ENCODE measurements around the gene LAMTOR1.

DNA sequence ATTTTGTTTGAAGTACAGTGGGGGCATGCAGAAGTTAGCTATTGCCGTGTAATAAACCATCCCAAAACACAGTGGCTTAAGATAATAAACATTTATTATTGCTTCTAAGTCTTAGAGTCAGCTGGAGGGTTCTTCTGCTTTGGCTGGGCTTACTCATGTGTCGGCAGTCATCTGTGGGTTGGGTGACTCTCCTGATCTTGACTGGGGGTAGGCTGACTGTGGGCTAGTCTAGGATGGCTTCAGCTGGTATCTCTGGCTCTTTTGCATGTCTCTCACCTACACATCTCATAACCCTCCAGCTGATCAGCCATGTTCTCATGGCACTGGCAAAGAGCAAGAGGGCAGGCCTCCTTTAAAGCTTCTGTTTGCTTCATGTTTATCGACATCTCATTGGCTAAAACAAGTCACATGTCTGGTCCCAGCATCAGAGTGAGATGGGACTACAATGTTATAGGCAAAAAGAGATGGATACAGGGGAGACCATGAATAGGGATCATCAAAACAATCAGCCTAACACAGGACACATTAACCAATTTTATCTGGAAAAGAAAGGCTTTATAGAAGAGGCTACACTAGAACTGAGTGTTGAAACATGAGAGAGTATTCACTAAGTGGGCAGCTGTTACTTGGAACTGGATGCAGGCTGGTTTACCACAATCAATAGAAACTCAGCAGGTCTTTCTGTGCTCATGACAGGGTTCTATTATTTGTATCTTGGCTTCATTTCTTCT, 17.3 kb downstream of the LAMTOR1 start:
- TF ChIP-seq, protein P1, sequence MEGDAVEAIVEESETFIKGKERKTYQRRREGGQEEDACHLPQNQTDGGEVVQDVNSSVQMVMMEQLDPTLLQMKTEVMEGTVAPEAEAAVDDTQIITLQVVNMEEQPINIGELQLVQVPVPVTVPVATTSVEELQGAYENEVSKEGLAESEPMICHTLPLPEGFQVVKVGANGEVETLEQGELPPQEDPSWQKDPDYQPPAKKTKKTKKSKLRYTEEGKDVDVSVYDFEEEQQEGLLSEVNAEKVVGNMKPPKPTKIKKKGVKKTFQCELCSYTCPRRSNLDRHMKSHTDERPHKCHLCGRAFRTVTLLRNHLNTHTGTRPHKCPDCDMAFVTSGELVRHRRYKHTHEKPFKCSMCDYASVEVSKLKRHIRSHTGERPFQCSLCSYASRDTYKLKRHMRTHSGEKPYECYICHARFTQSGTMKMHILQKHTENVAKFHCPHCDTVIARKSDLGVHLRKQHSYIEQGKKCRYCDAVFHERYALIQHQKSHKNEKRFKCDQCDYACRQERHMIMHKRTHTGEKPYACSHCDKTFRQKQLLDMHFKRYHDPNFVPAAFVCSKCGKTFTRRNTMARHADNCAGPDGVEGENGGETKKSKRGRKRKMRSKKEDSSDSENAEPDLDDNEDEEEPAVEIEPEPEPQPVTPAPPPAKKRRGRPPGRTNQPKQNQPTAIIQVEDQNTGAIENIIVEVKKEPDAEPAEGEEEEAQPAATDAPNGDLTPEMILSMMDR (IDR thresholded peaks at IDR 0.05) = no peak
- no peak for TF ChIP-seq POLR2A (IDR thresholded peaks at IDR 0.05)

Measured in Peyer's patch (tissue), 4 donors.